Mucosa of descending colon (tissue), 3 donors: ENCODE results near the gene KDR. TPM values are rescaled to one million over a fixed set of nuclear protein-coding genes. Genes with fewer than 3 reads are reported as not detected.

ENCODE experiments used
- ATAC-seq: fragments of 200-7000 bp; cut with Tn5 transposase; one replicate; pipeline ENCODE4 v1.9.1; 2020; ENCODE audit warnings: mild to moderate bottlenecking, moderate library complexity
- DNase-seq, 3 donors: peaks; one replicate each; pipeline ENCODE4 v3.0.0-alpha.2; 2020
- H3K36me3 ChIP-seq: fragments of 200-600 bp; one replicate; pipeline ENCODE4 v1.8.0; 2021; ENCODE audit warnings: low read depth, mild to moderate bottlenecking
- H3K4me1 ChIP-seq: fragments of 200-600 bp; one replicate; pipeline ENCODE4 v1.8.0; 2021; ENCODE audit warnings: low read depth, mild to moderate bottlenecking
- H3K4me3 ChIP-seq: fragments of 200-600 bp; one replicate; pipeline ENCODE4 v1.8.0; 2021; ENCODE audit warnings: mild to moderate bottlenecking
- H3K9me3 ChIP-seq: fragments of 200-600 bp; one replicate; pipeline ENCODE4 v1.8.0; 2021; ENCODE audit warnings: mild to moderate bottlenecking
- intact Hi-C, 2 donors: fragments of 100-400 bp; cut with DNase I in 1 of 2; cut with micrococcal nuclease in 1 of 2; formaldehyde crosslinking; loops; one replicate each; pipeline versions ENCODE4 v1.11.0 to v1.11.1; 2022; cut with DNase I, micrococcal nuclease
- total RNA-seq, 3 donors: library from RNA; stranded (reverse); fragmentation: NEBNext Ultra II Directional in 2 of 3; extraction: Animal tissue kit (Norgen Biotek cat#: 25700) in 2 of 3; gene quantifications; one replicate each; pipeline versions ENCODE4 v1.2.1 to v1.2.4, GENCODE V29; 2021 to 2023
- TF ChIP-seq, protein P1 (sequence below): fragments of 200-600 bp; IDR thresholded peaks from one replicate; pipeline ENCODE4 v1.8.0; 2022; ENCODE audit warnings: antibody characterized with exemption, mild to moderate bottlenecking
- donor health status: DM: no; HTN: no; CAD: no; lungs with moderate emphysema.
- donor health status: DM: no; HTN: no; CAD: no.
- donor health status: DM: no; HTN: yes; CAD: no.

Gene KDR
- total RNA-seq, 3 donors from 2014 or later: 2.4 to 5.8 (median 5.1) TPM

DNA sequence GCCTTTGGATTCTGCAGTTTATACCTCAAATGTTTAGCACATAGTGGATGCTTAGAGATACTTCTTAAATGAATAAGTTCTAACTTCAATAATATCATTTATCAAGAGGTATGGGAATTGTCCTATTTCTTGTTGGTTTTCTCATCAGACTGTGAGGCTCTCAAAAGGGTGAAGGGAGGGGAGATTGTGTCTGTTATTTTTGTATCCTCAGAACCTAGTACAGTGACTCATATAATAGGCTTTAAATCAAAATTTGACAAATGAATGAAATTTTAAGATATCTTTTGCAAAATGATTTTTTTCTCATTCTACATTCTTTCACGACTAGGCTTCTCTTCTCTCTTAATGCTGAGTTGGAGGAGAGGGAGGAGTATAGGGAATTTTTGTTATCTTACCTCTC, 89.5 kb downstream of the KDR start:
- no peaks in the 10 kb centered on the region for H3K9me3 ChIP-seq
- TF ChIP-seq, protein P1, sequence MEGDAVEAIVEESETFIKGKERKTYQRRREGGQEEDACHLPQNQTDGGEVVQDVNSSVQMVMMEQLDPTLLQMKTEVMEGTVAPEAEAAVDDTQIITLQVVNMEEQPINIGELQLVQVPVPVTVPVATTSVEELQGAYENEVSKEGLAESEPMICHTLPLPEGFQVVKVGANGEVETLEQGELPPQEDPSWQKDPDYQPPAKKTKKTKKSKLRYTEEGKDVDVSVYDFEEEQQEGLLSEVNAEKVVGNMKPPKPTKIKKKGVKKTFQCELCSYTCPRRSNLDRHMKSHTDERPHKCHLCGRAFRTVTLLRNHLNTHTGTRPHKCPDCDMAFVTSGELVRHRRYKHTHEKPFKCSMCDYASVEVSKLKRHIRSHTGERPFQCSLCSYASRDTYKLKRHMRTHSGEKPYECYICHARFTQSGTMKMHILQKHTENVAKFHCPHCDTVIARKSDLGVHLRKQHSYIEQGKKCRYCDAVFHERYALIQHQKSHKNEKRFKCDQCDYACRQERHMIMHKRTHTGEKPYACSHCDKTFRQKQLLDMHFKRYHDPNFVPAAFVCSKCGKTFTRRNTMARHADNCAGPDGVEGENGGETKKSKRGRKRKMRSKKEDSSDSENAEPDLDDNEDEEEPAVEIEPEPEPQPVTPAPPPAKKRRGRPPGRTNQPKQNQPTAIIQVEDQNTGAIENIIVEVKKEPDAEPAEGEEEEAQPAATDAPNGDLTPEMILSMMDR: no peak
- no peaks in the 10 kb centered on the region for H3K36me3 ChIP-seq
- intact Hi-C loops: no loop called here
- no peaks in the 10 kb centered on the region for H3K4me1 ChIP-seq
- no peak overlapping the region for H3K4me3 ChIP-seq
- no peak for DNase-seq
- no peak for ATAC-seq

DNA sequence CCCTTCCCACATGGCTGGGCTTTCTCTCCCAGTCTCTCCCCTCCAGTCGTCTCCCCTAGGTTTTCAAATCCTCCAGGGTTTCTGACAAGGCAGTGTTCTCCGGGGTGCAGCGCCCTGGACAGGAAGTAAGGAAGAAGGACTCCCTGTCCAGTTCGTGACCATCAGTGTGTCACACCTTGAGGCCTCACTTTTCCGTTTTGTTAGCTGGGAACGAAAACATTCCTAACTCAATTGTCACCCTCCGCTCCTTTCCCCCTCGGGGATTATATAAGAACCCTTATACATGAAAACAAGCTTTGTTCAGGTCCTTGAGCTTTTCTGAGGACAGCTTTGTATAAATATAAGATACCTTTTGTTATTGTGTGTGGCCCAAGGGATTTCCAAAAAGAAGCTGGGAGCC, 92.1 kb downstream of the KDR start:
- intact Hi-C loops: no loop called here
- no peaks in the 10 kb centered on the region for H3K4me1 ChIP-seq
- no peaks in the 10 kb centered on the region for H3K9me3 ChIP-seq
- H3K4me3 ChIP-seq: no peak overlapping the region
- no peak for ATAC-seq
- DNase-seq: no peak
- TF ChIP-seq, protein P1: no peak
- H3K36me3 ChIP-seq: no peaks in the 10 kb centered on the region

DNA sequence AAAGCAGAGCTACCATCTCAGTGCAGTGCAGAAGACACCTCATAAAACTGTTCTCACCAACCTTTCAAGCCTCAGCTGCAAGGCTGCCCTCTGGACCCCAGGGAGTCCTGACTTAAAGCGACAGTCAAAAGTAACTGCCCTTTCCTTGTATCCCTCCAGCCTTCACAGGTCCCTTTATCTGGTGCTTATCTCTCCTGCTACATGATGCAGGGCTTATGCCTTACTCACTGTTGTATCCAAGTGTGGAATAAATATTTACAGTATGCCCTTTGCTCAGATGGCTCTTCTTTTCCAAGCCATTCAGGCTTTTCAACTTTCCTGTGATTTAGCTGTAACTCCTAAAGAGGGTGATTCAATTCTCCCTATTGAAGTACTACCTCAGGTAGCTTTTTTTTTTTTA, 92.6 kb downstream of the KDR start:
- H3K9me3 ChIP-seq: no peaks in the 10 kb centered on the region
- TF ChIP-seq, protein P1: no peak
- no peak for DNase-seq
- H3K4me3 ChIP-seq: no peak overlapping the region
- intact Hi-C loops: no loop called here
- ATAC-seq: no peak
- no peaks in the 10 kb centered on the region for H3K36me3 ChIP-seq
- H3K4me1 ChIP-seq: no peaks in the 10 kb centered on the region

DNA sequence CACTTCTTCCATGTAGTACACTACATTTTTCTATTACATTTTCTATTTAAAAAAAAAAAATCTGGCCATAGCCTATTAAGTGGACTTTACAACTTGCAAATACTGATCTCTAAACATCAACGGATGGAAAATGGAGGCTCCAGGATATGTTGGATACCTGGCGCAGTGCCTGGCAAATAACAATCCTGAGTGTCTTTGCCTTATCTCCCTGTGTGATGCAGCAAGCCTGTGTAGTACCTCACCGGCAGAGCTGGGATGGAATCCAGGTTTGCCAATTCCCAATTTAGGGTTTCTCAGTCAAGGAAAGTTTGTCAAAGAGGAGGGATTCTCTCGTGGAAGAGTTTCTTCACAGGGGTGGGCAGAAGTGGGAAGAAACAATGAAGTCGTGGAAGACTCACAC, 93.2 kb downstream of the KDR start:
- TF ChIP-seq, protein P1: no peak
- Histone ChIP-seq H3K9me3 (no peaks in the 10 kb centered on the region), H3K36me3 (no peaks in the 10 kb centered on the region), H3K4me1 (no peaks in the 10 kb centered on the region), H3K4me3 (no peak overlapping the region)
- intact Hi-C loops: no loop called here
- DNase-seq: no peak
- no peak for ATAC-seq

DNA sequence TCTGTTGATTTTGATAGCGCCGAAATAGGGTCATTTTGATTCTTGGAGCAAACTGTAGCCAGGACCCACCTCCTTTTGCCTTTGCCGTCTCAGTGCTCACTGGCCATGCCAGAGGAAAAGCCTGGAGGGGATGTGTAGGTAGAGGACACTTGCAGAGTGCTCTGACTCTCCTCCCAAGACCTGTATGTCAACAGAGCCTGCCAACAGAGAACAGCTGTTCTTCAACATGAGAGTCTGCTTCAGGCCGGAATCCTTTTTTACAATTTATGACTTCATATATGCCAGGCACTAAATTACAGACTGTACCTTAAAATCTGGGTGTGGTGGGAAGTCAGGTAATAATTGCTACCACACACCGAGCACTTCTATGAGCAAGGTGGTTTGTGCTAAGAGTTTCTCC, 94.2 kb downstream of the KDR start:
- TF ChIP-seq, protein P1: no peak
- intact Hi-C loops: no loop called here
- Histone ChIP-seq H3K4me3 (no peak overlapping the region), H3K36me3 (no peaks in the 10 kb centered on the region), H3K4me1 (no peaks in the 10 kb centered on the region), H3K9me3 (no peaks in the 10 kb centered on the region)
- ATAC-seq (no peak), DNase-seq (no peak)

DNA sequence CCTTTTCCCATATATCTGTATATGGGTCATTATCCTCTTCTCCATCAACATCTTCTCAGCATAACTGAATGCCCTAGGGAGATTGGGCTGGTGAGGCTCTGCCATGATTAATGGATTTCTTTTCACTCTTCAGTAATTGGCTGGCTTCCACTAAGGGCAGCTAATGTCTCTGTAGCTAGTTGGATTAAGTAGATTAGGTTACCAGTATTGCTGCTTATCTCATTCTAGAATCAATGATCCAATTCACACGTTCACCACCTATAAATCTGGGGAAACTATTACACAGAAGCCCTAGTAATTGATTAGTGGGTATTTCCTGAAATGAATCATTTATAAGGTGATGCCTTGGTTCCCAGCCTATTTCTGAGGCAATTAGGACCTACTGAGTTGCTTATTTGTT, 94.8 kb downstream of the KDR start:
- Histone ChIP-seq H3K4me3 (no peak overlapping the region), H3K9me3 (no peaks in the 10 kb centered on the region), H3K4me1 (no peaks in the 10 kb centered on the region), H3K36me3 (no peaks in the 10 kb centered on the region)
- ATAC-seq (no peak), DNase-seq (no peak)
- TF ChIP-seq, protein P1: no peak
- intact Hi-C loops: no loop called here
